Occipital lobe (tissue), 2 donors: ENCODE data around the gene CAPN1. TPM values are rescaled to one million over a fixed set of nuclear protein-coding genes. Genes with fewer than 3 reads are reported as not detected.

Source experiments
- DNase-seq: peaks from one replicate; lab custom pipeline; 2025; lab: John Stamatoyannopoulos, UW
- total RNA-seq: library from RNA; depleted of rRNA; stranded (reverse); fragments of >200 nt; gene quantifications from one replicate; pipeline ENCODE4 v1.2.3, GENCODE V29; 2014

The CAPN1 gene
- total RNA-seq, 1 donor from 2014 or later = 56.5 TPM

DNA sequence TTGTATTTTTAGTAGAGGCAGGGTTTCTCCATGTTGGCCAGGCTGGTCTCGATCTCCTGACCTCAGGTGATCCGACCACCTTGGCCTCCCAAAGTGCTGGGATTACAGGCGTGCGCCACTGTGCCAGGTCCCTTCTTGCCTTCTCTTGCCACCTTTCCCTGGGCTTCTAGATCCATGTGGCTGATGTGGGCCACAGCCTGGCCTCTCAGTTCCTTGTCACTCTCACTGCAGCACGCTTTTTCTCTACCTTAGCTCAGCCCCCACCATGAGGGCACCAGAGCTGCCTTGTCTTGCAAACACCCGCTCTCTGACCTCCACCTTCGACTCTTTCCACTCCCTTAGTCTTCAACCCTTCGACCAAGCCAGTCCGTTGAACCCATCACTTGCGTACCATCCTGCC, 7.5 kb downstream of the CAPN1 start:
- DNase-seq = no peak

DNA sequence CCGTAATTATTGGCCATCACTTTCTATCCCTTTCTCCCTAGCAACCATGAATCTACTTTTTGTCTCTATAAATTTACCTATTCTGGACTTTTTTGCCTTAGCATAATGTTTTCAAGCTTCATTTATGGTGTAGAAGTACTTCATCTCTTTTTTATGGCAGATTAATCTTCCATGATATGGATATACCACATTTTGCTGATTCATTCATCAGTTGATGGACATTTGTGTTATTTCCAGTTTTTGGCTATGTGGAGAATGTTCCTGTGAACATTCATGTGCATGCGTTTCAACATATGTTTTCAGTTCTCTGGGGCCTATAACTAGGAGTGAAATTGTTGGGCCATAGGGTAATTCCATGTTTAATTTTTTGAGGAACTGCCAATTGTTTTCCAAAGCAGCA, 12.8 kb downstream of the CAPN1 start:
- DNase-seq = no peak

DNA sequence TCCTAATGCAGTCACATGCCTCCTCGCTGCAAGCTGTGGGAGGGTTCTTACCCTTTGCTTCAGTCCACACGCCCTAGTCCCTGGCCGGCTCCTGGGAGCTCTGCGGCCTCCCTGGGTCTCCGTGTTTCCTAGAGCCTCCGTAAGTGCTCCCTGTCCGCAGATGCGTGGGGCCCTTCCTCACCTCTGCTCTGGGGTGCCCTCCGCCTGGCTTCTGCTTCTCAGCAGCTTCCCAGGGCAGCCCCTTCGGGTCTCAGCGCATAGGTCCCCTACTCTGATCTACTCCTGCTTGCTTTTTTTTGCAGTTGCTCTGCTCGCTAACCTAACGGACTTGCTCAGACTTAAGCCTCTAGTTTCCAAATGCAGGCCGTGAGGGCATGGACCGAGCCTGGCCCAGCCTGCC, 22.4 kb downstream of the CAPN1 start:
- no peak for DNase-seq

DNA sequence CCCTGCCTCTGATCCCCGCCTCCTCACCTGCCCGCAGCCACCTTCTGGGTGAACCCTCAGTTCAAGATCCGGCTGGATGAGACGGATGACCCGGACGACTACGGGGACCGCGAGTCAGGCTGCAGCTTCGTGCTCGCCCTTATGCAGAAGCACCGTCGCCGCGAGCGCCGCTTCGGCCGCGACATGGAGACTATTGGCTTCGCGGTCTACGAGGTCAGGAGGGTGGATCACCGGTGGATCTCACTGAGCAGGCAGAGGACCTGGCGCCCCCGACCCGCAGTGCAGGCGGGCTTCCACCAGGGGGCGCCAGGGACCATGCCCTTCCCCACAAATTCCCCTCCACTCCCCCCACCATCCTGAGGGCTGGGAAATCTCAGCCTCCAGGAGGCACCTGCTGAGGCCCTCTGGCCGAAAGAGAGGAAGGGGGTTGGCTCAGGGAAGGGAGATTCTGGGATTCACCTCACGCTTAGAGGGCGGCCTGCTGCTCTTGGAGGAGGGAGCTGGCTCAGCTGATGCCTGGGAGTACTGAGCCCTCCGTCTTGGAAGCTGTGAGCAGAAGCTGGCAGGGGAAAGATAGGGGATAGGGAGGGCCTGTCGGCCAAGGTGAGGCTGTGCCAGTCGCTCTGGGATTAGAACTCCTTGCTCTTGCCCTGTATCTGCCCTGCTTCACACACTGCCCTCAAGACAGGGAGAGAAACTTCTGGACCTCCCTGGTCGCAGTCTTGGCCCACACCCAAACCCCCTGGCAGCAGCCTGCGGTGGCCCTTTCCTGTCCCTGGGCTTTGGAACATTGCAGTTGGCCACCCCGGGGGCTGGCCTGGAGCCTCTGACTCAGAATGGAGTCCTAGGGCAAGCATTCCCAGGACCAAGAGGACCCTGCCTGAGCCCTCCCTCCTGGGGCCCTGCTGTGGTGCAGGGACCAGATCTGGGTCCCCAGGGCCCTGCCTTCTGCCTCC, 23.2 kb downstream of the CAPN1 start:
- no peak for DNase-seq

DNA sequence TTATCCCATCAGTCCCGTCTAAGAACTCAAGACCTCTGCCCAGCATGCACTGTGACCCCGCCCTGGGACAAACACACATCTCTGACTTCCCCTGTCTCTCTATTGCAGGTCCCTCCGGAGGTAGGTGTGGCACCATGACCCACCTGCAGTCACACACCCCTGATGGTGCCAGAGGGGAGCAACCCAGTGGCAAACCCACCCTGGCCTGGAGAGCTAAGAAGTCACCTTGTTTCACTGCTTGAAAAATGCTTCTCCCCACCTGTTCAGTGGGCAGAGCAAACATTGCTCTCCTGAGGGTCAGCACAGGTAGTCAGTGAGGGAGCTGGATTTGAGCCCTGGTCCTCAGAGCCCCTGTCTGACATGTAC, 23.9 kb downstream of the CAPN1 start:
- no peak for DNase-seq

DNA sequence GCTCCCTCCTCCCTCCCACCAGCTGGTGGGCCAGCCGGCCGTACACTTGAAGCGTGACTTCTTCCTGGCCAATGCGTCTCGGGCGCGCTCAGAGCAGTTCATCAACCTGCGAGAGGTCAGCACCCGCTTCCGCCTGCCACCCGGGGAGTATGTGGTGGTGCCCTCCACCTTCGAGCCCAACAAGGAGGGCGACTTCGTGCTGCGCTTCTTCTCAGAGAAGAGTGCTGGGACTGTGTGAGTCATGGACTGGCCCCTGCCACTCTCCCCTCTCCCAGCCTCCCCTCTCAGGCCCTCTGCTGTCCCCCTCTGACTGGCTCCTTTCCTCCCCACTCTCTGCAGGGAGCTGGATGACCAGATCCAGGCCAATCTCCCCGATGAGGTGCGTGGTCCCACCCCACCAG, 24.7 kb downstream of the CAPN1 start:
- no peak for DNase-seq

DNA sequence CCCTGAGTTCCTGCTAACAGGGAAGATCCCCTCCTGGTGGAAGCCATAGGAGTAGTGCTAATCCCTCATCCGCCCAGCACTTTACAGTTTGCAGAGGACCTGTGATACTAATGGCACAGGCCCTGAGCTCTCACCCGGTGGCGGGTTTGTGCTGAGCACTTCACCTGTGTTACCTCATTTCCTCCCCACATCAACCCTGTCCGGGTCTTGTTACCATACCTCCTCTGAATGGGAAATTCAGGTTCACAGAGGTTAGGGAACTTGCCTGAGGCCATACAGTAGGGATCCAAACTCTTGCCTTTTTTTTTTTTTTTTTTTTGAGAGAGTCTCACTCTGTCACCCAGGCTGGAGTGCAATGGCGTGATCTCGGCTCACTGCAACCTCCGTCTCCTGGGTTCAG, 25.2 kb downstream of the CAPN1 start:
- no peak for DNase-seq

DNA sequence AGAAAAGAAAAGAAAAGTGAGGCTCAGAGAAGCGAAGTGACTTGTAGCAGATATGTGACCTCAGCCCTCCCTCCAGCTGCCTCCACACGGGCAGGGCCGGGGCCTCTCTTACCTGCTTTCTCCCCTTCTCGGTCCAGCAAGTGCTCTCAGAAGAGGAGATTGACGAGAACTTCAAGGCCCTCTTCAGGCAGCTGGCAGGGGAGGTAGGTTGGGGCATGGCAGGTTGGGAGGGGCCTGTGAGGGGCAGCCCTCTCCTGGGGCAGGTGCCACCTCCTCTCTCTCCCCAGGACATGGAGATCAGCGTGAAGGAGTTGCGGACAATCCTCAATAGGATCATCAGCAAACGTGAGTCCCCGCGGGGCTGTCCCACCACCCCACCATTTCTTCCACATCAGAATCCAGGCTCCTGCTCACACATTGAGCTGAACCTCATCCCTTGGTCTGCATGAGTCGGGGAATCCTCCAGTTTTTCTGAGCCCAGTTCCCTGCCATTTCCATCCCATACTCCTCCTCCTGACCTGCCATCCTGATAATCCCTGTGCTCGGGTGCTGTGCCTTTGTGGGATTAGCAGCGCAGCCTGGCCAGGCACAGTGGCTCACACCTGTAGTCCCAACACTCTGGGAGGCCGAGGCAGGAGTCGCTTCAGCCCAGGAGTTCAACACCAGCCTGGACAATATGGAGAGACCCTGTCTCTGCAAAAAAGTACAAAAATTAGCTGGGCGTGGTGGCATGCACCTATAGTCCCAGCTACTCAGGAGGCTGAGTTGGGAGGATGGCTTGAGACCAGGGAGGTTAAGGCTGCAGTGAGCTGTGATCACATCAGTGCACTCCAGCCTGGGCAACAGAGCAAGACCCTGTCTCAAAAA, 26.4 kb downstream of the CAPN1 start:
- DNase-seq = no peak

DNA sequence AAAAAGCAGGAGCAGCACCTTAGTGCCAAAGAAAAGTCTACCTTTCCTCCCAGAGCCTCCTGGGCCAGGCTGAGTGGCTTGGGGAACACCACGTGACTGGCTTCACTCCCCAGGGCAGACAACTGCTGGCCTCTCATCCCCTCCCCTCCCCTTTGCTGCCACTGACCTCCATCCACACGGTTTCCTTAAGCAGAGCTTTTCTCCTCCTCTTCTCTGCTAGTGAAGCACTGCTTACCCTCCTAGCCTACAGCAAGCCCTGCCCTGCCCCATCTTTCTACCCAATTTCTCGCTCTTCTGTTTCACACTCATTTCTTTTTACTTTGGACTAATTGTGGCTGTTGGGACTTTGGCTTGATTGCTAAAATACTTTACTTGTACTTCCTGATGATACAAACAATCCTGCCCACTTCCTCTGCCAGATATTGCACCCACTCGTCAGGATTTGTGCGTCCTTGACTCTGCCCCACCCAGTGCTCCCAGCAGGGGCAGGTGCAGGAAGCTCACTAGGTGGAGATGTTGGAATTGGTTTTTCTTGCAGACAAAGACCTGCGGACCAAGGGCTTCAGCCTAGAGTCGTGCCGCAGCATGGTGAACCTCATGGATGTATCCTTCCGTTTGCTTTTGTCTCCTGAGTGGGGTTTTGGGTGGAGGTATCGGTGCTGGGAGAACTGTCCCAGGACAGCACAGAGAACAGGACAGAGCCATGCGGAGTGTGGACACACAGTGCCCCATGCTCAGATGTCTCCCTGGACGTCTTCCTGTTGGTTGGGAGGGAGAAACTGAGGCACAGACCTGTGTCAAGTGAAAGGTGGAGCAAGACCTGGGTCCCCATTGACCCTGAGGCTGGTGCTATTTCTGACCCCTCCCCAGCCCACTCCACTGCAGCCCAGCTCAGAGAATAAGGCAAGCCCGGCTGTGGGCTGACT, 27.3 kb downstream of the CAPN1 start:
- DNase-seq = no peak

DNA sequence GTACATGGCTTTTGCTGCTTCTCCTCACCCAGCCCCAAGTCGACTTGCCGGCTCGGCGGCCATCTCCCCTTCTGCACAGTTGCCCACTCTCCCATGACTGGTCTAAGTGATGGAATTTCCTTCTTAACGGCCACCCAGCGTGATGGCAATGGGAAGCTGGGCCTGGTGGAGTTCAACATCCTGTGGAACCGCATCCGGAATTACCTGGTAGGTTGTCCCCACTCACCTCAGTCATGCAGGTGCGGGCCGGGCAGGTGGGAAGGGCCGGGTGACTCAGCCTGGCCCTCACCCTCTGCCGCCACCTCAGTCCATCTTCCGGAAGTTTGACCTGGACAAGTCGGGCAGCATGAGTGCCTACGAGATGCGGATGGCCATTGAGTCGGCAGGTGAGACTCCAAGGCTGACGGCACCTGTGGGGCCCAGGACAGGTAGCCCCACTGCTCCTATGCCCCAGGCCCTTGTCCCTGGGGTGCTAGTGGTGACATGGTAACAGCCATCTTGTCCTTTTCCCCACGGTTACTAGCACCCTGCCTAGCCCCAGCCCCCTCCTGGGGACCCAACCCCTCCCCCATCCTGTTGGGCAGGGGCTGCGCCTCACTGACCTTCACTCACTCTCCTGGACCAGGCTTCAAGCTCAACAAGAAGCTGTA, 28.1 kb downstream of the CAPN1 start:
- no peak for DNase-seq

DNA sequence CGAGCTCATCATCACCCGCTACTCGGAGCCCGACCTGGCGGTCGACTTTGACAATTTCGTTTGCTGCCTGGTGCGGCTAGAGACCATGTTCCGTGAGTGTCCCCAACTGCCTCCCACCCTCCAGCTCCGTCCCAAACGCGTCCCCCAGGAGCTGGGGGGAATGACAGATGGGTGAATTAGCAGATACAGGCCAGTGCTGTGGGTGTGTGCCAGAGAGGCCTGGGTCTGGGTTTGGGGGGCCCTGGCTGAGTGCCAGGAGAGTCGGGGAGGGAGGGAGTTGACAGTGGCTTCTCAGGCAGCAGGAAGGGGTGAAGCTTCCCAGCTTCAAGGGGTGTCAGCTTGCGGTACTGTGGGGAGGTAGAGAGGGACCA, 28.6 kb downstream of the CAPN1 start:
- DNase-seq = no peak

DNA sequence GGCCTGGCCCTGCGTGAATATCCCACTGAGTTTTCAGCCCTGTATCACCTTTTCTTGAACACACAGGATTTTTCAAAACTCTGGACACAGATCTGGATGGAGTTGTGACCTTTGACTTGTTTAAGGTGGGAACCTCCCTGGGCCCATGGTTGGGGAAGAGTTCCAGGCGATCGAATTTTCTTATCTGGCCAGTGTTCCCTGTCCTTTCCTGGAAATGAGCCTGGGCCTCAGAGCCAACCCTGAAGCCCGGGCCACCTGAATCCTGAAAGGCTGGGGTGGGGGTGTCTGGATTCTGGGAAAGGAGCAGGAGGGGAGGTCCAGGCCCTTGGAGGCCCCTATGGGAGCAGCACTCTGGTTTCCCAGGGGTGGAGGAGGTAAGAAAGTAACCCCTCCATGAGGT, 29.0 kb downstream of the CAPN1 start:
- DNase-seq = no peak

DNA sequence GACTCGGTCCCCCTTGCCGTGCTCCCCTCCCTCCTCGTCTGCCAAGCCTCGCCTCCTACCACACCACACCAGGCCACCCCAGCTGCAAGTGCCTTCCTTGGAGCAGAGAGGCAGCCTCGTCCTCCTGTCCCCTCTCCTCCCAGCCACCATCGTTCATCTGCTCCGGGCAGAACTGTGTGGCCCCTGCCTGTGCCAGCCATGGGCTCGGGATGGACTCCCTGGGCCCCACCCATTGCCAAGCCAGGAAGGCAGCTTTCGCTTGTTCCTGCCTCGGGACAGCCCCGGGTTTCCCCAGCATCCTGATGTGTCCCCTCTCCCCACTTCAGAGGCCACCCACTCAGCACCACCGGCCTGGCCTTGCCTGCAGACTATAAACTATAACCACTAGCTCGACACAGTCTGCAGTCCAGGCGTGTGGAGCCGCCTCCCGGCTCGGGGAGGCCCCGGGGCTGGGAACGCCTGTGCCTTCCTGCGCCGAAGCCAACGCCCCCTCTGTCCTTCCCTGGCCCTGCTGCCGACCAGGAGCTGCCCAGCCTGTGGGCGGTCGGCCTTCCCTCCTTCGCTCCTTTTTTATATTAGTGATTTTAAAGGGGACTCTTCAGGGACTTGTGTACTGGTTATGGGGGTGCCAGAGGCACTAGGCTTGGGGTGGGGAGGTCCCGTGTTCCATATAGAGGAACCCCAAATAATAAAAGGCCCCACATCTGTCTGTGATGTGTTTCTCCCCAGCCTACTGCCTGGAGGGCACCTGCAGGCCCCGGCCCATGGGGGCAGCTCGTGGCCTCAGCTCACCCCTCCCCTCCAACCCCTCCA, 29.8 kb downstream of the CAPN1 start:
- DNase-seq = no peak

DNA sequence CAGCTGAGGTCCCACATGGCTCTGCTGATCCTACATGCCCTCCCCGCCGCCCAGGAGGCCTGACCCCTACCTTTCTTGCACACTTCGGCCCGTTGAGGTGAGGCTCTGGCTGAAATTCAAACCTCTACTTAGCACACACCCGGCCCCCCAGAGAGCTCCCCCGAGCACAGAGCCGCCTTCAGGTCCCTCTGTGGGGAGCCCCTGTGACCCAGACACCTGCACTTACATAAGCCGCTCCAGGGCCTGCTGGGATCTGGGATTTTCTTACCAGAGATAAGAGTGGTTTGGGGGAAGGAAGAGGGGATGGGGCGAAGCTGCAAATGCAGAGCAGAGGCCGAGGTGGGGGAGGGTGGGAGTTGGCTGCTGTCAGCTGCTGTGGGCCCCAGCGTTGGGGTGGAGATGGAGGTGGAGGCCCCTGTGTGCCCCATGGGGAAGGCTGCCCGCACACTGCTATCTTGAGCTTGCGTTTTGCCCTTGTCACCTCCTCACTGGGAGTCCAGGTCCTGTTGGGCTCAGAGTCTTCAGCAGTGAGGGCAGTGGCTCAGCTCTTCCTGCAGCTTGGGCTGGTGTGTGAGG, 30.6 kb downstream of the CAPN1 start:
- no peak for DNase-seq

DNA sequence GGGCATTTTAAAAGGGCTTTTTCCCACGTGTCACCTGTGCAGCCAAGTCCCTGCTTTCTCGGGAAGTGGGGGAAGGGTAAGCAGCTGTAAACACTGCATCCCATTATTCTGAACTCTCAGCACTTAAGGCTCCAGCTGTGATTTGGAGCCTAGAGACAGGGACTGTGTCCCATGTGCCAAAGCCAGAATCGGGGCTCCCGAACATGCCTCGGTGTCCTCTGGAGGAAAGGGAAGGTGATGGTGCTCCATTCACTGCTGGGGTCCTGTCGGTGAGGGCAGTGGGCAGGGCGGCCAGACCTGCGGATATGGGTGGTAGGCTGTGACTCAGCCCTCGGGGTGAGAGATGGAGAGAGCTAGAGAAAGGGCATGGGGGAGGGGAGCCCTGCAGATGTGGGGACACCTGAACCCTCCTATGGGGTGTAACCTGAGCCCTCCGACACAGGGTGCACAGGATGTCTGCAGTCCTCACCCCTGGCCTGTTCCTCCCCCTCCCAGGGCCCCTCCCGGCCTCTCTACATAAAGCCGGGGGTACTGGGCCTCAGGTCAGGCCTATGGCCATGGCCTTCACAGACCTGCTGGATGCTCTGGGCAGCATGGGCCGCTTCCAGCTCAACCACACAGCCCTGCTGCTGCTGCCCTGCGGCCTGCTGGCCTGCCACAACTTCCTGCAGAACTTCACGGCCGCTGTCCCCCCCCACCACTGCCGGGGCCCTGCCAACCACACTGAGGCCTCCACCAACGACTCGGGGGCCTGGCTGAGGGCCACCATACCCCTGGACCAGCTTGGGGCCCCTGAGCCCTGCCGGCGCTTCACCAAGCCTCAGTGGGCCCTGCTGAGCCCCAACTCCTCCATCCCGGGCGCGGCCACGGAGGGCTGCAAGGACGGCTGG, 31.8 kb downstream of the CAPN1 start:
- DNase-seq = no peak

DNA sequence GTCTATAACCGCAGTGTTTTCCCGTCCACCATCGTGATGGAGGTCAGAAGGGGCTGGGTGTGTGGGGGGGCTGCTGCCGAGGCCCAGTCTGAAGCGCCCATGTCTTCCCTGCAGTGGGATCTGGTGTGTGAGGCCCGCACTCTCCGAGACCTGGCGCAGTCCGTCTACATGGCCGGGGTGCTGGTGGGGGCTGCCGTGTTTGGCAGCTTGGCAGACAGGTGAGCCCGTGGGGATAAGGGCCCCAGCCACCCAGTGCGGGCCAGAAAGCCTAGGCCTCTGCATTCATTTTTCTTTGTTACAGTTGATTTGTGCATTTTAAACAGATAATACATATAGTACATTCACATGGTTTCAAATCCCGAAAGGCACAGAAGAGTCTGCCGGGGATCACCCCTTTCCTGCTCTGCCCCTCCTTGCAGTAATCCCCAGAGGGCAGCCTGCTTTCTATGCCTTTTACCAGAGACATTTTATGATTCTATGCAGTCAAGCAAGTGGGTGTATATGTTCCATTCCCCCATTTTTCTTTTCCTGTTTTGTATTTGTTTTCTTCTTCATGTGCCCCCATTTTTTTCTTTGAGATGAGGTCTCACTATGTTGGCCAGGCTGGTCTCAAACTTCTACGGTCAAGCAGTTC, 32.6 kb downstream of the CAPN1 start:
- DNase-seq = no peak

DNA sequence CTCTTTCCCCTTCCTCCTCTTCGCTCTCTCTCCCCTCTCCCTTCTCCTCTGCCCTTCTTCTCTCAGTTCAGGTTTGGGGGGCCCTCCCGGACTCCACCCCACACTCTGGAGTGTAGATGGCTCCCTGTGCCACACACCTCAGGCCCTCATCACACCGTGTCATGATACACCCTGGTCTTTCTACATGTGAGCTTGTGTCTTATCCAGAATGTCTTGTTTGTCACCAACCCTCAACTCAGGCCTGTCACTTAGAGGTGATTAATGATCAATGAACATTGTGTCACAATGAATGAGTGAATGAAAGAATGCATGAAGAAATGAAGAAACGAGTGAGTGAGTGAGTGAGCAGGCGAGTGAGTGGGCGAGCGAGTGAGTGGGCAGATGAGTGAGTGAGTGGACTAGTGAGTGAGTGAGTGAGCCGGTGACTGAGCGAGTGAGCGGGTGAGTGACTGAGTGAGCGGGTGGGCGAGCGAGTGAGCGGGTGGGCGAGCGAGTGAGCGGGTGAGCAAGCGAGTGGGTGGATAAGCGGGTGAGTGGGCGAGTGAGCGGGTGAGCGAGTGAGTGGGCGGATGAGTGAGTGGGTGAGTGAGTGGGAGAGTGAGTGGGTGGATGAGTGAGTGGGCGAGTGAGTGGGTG, 33.8 kb downstream of the CAPN1 start:
- no peak for DNase-seq

DNA sequence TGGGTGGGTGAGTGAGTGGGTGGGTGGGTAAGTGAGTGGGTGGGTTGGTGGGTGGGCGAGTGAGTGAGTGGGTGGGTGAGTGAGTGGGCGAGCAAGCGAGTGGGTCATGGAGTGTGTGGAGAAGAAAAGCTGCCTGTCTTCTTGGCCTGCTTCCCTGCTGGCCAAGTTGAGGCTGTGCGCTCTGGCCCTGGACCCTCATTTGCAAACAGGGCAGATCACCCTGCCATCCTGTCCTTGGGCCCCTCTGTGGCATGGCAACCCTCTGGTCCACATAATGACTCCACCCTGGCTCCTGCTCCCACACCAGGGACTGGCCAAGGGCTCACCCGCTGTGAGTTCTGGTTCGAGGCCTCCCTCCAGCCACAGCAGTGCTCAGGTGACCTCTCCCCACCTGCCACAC, 35.1 kb downstream of the CAPN1 start:
- DNase-seq = no peak
